ENCODE results near the gene ENOX2.

DNA sequence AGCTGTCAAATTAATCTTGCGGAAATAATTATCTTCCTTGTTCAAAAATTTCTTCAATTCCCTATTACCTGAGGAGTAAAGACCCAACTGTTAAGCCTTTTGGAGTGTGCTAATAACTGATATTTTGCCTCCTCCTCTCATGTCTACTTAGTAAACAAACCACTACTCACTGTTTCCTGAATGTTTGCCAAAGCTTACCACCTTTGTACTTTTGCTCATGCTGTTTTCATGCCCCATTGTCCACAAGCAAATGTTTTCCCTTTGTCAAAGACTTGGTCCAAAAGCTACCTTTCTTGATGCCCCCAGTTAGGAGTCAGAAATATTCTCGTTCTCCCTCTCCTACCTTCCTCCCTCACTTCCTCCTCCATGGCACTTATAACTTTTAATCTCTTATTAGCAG lies 226.1 kb downstream of the ENOX2 start:
- TF ChIP-seq, protein P1, sequence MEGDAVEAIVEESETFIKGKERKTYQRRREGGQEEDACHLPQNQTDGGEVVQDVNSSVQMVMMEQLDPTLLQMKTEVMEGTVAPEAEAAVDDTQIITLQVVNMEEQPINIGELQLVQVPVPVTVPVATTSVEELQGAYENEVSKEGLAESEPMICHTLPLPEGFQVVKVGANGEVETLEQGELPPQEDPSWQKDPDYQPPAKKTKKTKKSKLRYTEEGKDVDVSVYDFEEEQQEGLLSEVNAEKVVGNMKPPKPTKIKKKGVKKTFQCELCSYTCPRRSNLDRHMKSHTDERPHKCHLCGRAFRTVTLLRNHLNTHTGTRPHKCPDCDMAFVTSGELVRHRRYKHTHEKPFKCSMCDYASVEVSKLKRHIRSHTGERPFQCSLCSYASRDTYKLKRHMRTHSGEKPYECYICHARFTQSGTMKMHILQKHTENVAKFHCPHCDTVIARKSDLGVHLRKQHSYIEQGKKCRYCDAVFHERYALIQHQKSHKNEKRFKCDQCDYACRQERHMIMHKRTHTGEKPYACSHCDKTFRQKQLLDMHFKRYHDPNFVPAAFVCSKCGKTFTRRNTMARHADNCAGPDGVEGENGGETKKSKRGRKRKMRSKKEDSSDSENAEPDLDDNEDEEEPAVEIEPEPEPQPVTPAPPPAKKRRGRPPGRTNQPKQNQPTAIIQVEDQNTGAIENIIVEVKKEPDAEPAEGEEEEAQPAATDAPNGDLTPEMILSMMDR (IDR thresholded peaks at IDR 0.05; ENCODE audit: poor library complexity, severe bottlenecking), result no peak
- TF ChIP-seq REST (IDR thresholded peaks at IDR 0.05; ENCODE audit: borderline replicate concordance) (no peak), TAF1 (IDR thresholded peaks at IDR 0.05; ENCODE audit: low read depth) (no peak), EZH2 (IDR thresholded peaks at IDR 0.05; ENCODE audit: borderline replicate concordance, insufficient read depth, low read length, poor library complexity, severe bottlenecking) (no peak), MXI1 (conservative IDR thresholded peaks at IDR 0.05; ENCODE audit: poor library complexity, severe bottlenecking) (no peak), RAD21 (conservative IDR thresholded peaks at IDR 0.05) (no peak), SMC3 (conservative IDR thresholded peaks at IDR 0.05; ENCODE audit: poor library complexity) (no peak)

All from neural cell (in vitro differentiated cells).